ENCODE results near the gene SVEP1. TPM values are rescaled to one million over a fixed set of nuclear protein-coding genes. Genes with fewer than 3 reads are reported as not detected.

SVEP1 gene
- total and polyA plus RNA-seq, 10 donors = 0.98 to 44.9 (median 25.8) TPM

- intact Hi-C loops (cut with DNase I; ENCODE audit: low total_unique reads) = no loop called here
- Histone ChIP-seq H3K27me3 (replicated peaks in 1 of 7) (no peaks in the 10 kb centered on the region), H3K9me3 (peaks cover 0 to 11% (median 2%) of the 10 kb centered on the region in 8 donors), H3K4me3 (no peak overlapping the region), H3K4me1 (no peaks in the 10 kb centered on the region), H3K36me3 (peaks cover 0 to 7% (median 0%) of the 10 kb centered on the region in 6 donors), H3K27ac (no peak overlapping the region)
- DNase-seq = no peak
- no peak for TF ChIP-seq POLR2AphosphoS5 (IDR thresholded peaks at IDR 0.05)
- TF ChIP-seq POLR2A (IDR thresholded peaks at IDR 0.05) = no peak
- TF ChIP-seq CTCF (IDR thresholded peaks at IDR 0.05 in 8 of 11, conservative IDR thresholded peaks at IDR 0.05 in 3 of 11) = no peak
- WGBS, 5 donors = 44 to 70% (median 57%) methylated on average over 3 of the region's 3 CpGs
These were observed 136.2 kb downstream of the SVEP1 start for GRCh38 chr9:110443146-110443865.

GRCh38 chr9:110440796-110441195 is 138.7 kb downstream of the SVEP1 start:
- intact Hi-C loops (cut with DNase I; ENCODE audit: low total_unique reads) = no loop called here
- peaks cover 0 to 2% (median 0%) of the 10 kb centered on the region in 6 donors for H3K36me3 ChIP-seq
- H3K27ac ChIP-seq = no peak overlapping the region
- WGBS, 5 donors = 68 to 84% (median 76%) methylated on average over 3 of the region's 3 CpGs
- no peaks in the 10 kb centered on the region for H3K27me3 ChIP-seq (replicated peaks in 1 of 7)
- no peak overlapping the region for H3K4me3 ChIP-seq
- no peak for DNase-seq
- no peaks in the 10 kb centered on the region for H3K4me1 ChIP-seq
- TF ChIP-seq CTCF (IDR thresholded peaks at IDR 0.05 in 8 of 11, conservative IDR thresholded peaks at IDR 0.05 in 3 of 11) = no peak
- no peak for TF ChIP-seq POLR2AphosphoS5 (IDR thresholded peaks at IDR 0.05)
- TF ChIP-seq POLR2A (IDR thresholded peaks at IDR 0.05) = no peak
- peaks cover 0 to 3% (median 0%) of the 10 kb centered on the region in 8 donors for H3K9me3 ChIP-seq

- no peak overlapping the region for H3K4me3 ChIP-seq
- no peaks in the 10 kb centered on the region for H3K27me3 ChIP-seq (replicated peaks in 1 of 7)
- H3K27ac ChIP-seq = no peak overlapping the region
- TF ChIP-seq POLR2A (IDR thresholded peaks at IDR 0.05) = no peak
- no peak for TF ChIP-seq CTCF (IDR thresholded peaks at IDR 0.05 in 8 of 11, conservative IDR thresholded peaks at IDR 0.05 in 3 of 11)
- TF ChIP-seq POLR2AphosphoS5 (IDR thresholded peaks at IDR 0.05) = no peak
- no peaks in the 10 kb centered on the region for H3K9me3 ChIP-seq
- intact Hi-C loops (cut with DNase I; ENCODE audit: low total_unique reads) = no loop called here
- H3K4me1 ChIP-seq = no peaks in the 10 kb centered on the region
- no peak for DNase-seq
- 68 to 86% (median 79%) methylated on average over 4 of the region's 4 CpGs for WGBS, 5 donors
- H3K36me3 ChIP-seq = no peaks in the 10 kb centered on the region
These were observed 139.4 kb downstream of the SVEP1 start for GRCh38 chr9:110440172-110440571.

GRCh38 chr9:110432253-110432652 is 147.3 kb downstream of the SVEP1 start:
- intact Hi-C loops (cut with DNase I; ENCODE audit: low total_unique reads) = no loop called here
- no peak for TF ChIP-seq POLR2A (IDR thresholded peaks at IDR 0.05)
- TF ChIP-seq CTCF (IDR thresholded peaks at IDR 0.05 in 8 of 11, conservative IDR thresholded peaks at IDR 0.05 in 3 of 11) = no peak
- TF ChIP-seq POLR2AphosphoS5 (IDR thresholded peaks at IDR 0.05) = no peak
- no peak overlapping the region for H3K4me3 ChIP-seq
- H3K4me1 ChIP-seq = no peaks in the 10 kb centered on the region
- DNase-seq = no peak
- H3K36me3 ChIP-seq = peaks cover 0 to 7% (median 0%) of the 10 kb centered on the region in 6 donors
- 82 to 94% (median 88%) methylated on average over 3 of the region's 3 CpGs for WGBS, 5 donors
- no peaks in the 10 kb centered on the region for H3K9me3 ChIP-seq
- no peaks in the 10 kb centered on the region for H3K27me3 ChIP-seq (replicated peaks in 1 of 7)
- H3K27ac ChIP-seq = no peak overlapping the region
